ENCODE results near the gene PC.
A peak's percentile ranks its signal among the peaks of the same experiment; 100 is the strongest.

PC gene

DNA sequence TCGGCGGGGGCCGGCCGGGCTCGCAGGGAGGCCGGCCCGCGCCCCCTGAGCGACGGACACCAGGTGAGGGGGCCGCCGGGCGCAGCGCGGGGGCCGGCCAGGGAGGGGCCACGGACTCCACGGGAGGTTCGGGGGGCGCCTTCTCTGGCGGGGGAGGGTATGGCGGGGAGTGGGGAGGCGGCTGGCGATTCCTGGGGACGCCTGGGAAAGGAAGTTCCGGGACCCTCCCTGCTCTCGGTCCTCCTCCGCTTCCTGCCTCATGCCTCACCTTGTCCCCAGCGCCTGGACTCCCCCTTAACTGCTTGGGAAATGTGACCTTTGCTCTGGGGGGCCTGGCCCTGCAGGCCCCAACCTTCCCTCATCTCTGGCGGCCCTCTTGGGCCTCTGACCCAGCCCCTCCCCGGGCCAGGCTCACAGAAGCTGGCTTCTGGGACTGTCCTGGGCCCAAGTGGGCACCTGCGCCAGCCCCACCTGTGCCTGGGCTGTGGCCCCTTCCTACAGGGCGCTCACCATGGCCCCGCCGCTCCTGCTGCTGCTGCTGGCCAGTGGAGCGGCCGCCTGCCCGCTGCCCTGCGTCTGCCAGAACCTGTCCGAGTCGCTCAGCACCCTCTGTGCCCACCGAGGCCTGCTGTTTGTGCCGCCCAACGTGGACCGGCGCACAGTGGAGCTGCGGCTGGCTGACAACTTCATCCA, 100.8 kb downstream of the PC start:
- no peak for DNase-seq (ENCODE audit: low read depth in 2 of 3, low spot score in 1 of 3)

- DNase-seq (ENCODE audit: low read depth in 2 of 3, low spot score in 1 of 3): peak in 1 of 3 donors; percentile 32
Observed at GRCh38 chr11:66856496-66857233, 101.5 kb downstream of the PC start, which contains the start of gene LRFN4. Gene LRFN4, plus strand, starts transcription at chr11:66857064. Its CDS starts 681 bp downstream, at chr11:66857745.

DNA sequence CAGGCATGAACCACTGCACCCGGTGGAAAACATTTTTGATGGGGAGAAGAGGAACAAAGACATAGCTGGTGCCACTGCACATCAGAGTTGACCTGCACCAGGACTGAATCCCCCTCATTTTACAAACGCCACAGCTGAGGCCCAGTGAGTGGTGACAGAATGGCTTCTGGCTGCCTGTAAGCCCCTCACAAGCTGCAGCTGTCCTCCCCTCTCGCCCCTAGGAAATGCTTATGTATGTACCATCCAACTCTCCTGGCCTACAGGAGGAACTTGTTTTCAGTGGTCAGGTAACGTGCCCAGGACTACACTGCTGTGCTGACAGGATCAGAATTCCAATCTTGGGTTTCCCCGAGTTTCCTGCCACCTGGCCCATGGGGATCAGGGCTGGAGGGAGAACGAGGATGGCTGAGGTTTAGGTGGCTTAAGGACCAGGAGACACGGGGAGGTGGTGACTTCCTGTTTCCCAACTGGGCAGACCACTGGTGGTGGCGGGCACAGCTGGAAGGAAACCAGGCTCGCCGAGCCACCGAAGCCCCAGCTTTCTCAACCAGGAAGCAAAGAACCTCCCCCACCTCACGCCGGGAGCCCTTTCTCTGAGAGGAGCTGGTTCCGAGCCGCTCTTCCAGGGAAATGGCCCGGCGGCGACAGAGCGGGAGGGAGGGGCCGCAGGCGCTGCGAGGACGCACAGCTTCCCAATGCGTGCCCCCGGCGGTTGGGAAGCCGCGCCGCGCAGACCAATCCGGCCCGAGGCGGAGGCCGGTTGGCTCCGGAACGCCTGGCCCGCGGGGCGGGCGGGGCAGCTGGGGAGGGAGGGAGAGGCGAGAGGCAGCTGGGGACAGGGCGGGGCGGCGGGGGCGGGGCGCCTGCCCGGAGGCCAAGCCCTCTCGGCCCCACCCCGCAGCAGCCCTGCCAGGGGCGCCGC, 102.3 kb downstream of the PC start:
- DNase-seq (ENCODE audit: low read depth in 2 of 3, low spot score in 1 of 3): peak; percentile 70 to 87 (median 80)

- DNase-seq (ENCODE audit: low read depth in 2 of 3, low spot score in 1 of 3): no peak
Observed at GRCh38 chr11:66854729-66855211, 103.4 kb downstream of the PC start.

GRCh38 chr11:66854231-66854661, 103.9 kb downstream of the PC start:
- DNase-seq (ENCODE audit: low read depth in 2 of 3, low spot score in 1 of 3): no peak

GRCh38 chr11:66853242-66854229, 104.6 kb downstream of the PC start:
- no peak for DNase-seq (ENCODE audit: low read depth in 2 of 3, low spot score in 1 of 3)

GRCh38 chr11:66852466-66853241, 105.5 kb downstream of the PC start:
- no peak for DNase-seq (ENCODE audit: low read depth in 2 of 3, low spot score in 1 of 3)

GRCh38 chr11:66851698-66852465, 106.3 kb downstream of the PC start:
- DNase-seq (ENCODE audit: low read depth in 2 of 3, low spot score in 1 of 3): peak in 2 of 3 donors; percentile 13 to 20

DNA sequence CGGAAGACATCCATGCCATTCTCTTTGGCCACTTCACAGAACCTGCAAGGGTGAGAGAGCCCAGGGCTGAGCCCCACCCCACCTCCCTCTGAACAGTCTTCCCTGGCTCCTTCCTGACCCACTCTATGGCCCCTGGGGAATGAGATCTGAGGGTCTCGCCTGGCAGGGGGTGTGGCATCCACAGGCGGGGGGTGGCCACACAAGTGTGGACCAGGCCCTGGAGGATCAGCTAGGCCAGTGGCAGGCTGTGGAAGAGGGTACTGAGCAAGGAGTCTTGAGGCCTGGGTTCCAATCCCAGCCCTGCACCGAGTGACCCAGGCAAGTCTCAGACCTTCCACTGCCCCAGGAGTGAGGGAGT, 107.0 kb downstream of the PC start:
- no peak for DNase-seq (ENCODE audit: low read depth in 2 of 3, low spot score in 1 of 3)

DNA sequence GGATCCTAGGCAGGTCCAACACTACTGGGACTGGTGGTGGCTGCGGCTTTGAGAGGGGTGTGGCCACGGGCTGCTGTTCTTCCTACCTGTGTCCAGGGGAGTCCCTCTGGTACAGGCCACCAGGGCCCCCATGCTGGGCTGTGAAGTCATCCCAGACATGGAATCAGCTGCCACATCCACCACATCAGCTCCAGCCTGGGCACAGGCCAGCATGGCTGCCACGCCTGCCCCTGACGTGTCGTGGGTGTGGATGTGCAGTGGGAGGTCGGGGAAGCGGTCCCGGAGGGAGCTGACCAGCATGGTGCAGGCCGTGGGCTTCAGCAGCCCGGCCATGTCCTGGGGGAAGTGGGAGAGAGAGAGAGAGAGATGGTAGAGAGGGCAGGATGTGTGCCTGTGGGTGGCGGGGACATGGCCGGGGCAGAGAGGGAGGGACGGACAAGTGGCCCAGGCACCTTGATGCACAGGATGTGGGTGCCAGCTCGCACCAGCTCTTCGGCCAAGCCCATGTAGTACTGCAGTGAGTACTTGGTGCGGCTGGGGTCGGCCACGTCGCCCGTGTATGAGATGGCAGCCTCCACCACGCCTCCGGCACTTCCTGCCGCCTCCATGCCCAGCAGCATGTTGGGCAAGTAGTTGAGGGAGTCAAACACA, 107.5 kb downstream of the PC start:
- no peak for DNase-seq (ENCODE audit: low read depth in 2 of 3, low spot score in 1 of 3)

GRCh38 chr11:66850235-66850587, 108.0 kb downstream of the PC start:
- no peak for DNase-seq (ENCODE audit: low read depth in 2 of 3, low spot score in 1 of 3)

GRCh38 chr11:66849501-66850234, 108.5 kb downstream of the PC start:
- no peak for DNase-seq (ENCODE audit: low read depth in 2 of 3, low spot score in 1 of 3)

DNA sequence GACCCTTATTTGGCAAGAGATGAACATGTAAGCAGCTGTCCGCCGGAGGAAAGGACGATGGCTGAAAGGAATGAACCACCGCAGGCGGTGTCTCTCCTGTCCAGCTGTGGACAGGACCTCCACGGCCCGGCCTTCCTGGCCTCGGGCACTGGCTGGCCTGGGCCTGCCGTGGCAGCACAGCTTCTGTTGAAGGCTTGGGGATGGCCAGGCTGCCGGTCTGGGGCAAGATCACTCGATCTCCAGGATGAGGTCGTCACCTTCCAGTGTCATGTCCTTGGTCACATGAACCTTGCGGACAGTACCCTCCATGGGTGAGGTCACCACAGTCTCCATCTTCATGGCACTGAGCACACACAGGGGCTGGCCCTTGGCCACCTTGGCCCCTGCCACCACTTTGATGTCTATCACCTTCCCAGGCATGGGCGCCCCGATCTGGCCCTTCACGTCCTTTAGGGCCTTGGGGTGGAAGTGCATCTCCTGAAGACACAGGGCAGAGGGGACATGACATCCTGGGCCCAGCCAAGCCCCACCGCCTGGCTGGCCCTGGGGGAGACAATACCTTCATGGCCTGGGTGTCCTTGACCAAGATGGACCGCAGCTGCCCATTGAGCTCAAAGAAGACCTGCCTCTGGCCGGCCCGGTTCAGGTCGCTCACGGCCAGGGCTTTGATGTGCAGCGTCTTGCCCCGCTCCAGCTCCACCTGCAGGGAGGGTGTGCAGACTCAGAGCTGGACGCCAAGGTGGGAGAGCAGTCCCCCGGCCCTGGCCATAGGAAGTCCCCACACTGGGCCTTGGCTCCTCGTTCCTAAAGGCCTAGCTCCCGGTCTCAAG, 109.3 kb downstream of the PC start:
- DNase-seq (ENCODE audit: low read depth in 2 of 3, low spot score in 1 of 3): no peak

GRCh38 chr11:66847461-66848232, 110.5 kb downstream of the PC start:
- no peak for DNase-seq (ENCODE audit: low read depth in 2 of 3, low spot score in 1 of 3)

GRCh38 chr11:66846671-66847091, 111.5 kb downstream of the PC start:
- DNase-seq (ENCODE audit: low read depth in 2 of 3, low spot score in 1 of 3): no peak

GRCh38 chr11:66845876-66846212, 112.3 kb downstream of the PC start:
- DNase-seq (ENCODE audit: low read depth in 2 of 3, low spot score in 1 of 3): no peak
